H1 (cell line): ENCODE results near the gene ZNF292. TPM values are rescaled to one million over a fixed set of nuclear protein-coding genes. Genes with fewer than 3 reads are reported as not detected.

Source experiments
- BCL11A ChIP-seq, 2 experiments: IDR thresholded peaks; one replicate each; pipeline ENCODE4 v1.6.1; 2011; ENCODE audit warnings: low read depth in 2 of 2, low read length in 2 of 2, mild to moderate bottlenecking in 2 of 2
- EGR1 ChIP-seq: IDR thresholded peaks from 2 replicates; pipeline ENCODE4 v1.6.1; 2011; ENCODE audit warnings: low read depth, low read length, borderline replicate concordance
- HDAC2 ChIP-seq, 2 experiments: fragments of 300-600 bp in 1 of 2; sonication (generic) in 1 of 2; IDR thresholded peaks; 2 replicates each; pipeline ENCODE4 v1.6.1; 2011 to 2012; ENCODE audit warnings: low read depth in 2 of 2, low read length in 2 of 2, mild to moderate bottlenecking in 2 of 2, moderate library complexity in 2 of 2, borderline replicate concordance in 1 of 2, inconsistent platforms in 1 of 2
- TAF7 ChIP-seq: optimal IDR thresholded peaks from 2 replicates; pipeline ENCODE3; 2011; ENCODE audit warnings: low read depth, mild to moderate bottlenecking, inconsistent platforms, low read length, moderate library complexity, borderline replicate concordance
- USF2 ChIP-seq: IDR thresholded peaks from 2 replicates; pipeline ENCODE4 v1.6.1; 2011; ENCODE audit warnings: low read length, improper control_type of control experiment
- polyA plus RNA-seq, 7 experiments: library from polyadenylated mRNA; depleted of rRNA in 3 of 7; stranded (reverse) in 5 of 7; unstranded in 2 of 7; fragments of >200 nt in 5 of 7; fragments of 200-250 nt in 2 of 7; gene quantifications; 1 replicate in 5 of 7; 2 replicates in 1 of 7; 4 replicates in 1 of 7; pipeline versions ENCODE4 v1.2.1 to v1.2.3, GENCODE V29; 2011 to 2013; ENCODE audit warnings: missing spikeins in 2 of 7, mixed read lengths in 2 of 7
- total RNA-seq: library from RNA; stranded (reverse); fragmentation: NEBNext Ultra II Directional; extraction: Animal tissue kit (Norgen Biotek cat#: 25700); gene quantifications from 2 replicates; pipeline ENCODE4 v1.2.1, GENCODE V29; 2021
- TF ChIP-seq, protein P1 (sequence below): fragments of 300-600 bp; sonication (generic); IDR thresholded peaks from 2 replicates; pipeline ENCODE4 v1.7.1; 2012; ENCODE audit warnings: low read length, moderate library complexity, mild to moderate bottlenecking, inconsistent platforms; ENCODE audit not compliant: insufficient replicate concordance
- TF ChIP-seq, protein P2 (sequence below), 3 experiments: IDR thresholded peaks; 1 replicate in 2 of 3; 2 replicates in 1 of 3; pipeline versions ENCODE4 v1.5.1 to v1.6.1; 2011; ENCODE audit warnings: low read length in 3 of 3, mild to moderate bottlenecking in 3 of 3, inconsistent platforms in 2 of 3, low read depth in 1 of 3, moderate library complexity in 1 of 3; ENCODE audit not compliant: insufficient read depth in 1 of 3; ENCODE audit errors: control extremely low read depth in 1 of 3

The ZNF292 gene
- total and polyA plus RNA-seq, 2 of the 8 experiments (the other 6 are each of a cell fraction or from before 2014, with no cell fraction given): 6.8 to 44.2 TPM

- TF ChIP-seq, protein P1, sequence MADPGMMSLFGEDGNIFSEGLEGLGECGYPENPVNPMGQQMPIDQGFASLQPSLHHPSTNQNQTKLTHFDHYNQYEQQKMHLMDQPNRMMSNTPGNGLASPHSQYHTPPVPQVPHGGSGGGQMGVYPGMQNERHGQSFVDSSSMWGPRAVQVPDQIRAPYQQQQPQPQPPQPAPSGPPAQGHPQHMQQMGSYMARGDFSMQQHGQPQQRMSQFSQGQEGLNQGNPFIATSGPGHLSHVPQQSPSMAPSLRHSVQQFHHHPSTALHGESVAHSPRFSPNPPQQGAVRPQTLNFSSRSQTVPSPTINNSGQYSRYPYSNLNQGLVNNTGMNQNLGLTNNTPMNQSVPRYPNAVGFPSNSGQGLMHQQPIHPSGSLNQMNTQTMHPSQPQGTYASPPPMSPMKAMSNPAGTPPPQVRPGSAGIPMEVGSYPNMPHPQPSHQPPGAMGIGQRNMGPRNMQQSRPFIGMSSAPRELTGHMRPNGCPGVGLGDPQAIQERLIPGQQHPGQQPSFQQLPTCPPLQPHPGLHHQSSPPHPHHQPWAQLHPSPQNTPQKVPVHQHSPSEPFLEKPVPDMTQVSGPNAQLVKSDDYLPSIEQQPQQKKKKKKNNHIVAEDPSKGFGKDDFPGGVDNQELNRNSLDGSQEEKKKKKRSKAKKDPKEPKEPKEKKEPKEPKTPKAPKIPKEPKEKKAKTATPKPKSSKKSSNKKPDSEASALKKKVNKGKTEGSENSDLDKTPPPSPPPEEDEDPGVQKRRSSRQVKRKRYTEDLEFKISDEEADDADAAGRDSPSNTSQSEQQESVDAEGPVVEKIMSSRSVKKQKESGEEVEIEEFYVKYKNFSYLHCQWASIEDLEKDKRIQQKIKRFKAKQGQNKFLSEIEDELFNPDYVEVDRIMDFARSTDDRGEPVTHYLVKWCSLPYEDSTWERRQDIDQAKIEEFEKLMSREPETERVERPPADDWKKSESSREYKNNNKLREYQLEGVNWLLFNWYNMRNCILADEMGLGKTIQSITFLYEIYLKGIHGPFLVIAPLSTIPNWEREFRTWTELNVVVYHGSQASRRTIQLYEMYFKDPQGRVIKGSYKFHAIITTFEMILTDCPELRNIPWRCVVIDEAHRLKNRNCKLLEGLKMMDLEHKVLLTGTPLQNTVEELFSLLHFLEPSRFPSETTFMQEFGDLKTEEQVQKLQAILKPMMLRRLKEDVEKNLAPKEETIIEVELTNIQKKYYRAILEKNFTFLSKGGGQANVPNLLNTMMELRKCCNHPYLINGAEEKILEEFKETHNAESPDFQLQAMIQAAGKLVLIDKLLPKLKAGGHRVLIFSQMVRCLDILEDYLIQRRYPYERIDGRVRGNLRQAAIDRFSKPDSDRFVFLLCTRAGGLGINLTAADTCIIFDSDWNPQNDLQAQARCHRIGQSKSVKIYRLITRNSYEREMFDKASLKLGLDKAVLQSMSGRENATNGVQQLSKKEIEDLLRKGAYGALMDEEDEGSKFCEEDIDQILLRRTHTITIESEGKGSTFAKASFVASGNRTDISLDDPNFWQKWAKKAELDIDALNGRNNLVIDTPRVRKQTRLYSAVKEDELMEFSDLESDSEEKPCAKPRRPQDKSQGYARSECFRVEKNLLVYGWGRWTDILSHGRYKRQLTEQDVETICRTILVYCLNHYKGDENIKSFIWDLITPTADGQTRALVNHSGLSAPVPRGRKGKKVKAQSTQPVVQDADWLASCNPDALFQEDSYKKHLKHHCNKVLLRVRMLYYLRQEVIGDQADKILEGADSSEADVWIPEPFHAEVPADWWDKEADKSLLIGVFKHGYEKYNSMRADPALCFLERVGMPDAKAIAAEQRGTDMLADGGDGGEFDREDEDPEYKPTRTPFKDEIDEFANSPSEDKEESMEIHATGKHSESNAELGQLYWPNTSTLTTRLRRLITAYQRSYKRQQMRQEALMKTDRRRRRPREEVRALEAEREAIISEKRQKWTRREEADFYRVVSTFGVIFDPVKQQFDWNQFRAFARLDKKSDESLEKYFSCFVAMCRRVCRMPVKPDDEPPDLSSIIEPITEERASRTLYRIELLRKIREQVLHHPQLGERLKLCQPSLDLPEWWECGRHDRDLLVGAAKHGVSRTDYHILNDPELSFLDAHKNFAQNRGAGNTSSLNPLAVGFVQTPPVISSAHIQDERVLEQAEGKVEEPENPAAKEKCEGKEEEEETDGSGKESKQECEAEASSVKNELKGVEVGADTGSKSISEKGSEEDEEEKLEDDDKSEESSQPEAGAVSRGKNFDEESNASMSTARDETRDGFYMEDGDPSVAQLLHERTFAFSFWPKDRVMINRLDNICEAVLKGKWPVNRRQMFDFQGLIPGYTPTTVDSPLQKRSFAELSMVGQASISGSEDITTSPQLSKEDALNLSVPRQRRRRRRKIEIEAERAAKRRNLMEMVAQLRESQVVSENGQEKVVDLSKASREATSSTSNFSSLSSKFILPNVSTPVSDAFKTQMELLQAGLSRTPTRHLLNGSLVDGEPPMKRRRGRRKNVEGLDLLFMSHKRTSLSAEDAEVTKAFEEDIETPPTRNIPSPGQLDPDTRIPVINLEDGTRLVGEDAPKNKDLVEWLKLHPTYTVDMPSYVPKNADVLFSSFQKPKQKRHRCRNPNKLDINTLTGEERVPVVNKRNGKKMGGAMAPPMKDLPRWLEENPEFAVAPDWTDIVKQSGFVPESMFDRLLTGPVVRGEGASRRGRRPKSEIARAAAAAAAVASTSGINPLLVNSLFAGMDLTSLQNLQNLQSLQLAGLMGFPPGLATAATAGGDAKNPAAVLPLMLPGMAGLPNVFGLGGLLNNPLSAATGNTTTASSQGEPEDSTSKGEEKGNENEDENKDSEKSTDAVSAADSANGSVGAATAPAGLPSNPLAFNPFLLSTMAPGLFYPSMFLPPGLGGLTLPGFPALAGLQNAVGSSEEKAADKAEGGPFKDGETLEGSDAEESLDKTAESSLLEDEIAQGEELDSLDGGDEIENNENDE: no peak
- no peak for TF ChIP-seq USF2
- no peak for TF ChIP-seq HDAC2 (IDR thresholded peaks at IDR 0.05; ENCODE audit: borderline replicate concordance in 1 of 2, low read depth in 2 of 2, low read length in 2 of 2)
- TF ChIP-seq, protein P2, sequence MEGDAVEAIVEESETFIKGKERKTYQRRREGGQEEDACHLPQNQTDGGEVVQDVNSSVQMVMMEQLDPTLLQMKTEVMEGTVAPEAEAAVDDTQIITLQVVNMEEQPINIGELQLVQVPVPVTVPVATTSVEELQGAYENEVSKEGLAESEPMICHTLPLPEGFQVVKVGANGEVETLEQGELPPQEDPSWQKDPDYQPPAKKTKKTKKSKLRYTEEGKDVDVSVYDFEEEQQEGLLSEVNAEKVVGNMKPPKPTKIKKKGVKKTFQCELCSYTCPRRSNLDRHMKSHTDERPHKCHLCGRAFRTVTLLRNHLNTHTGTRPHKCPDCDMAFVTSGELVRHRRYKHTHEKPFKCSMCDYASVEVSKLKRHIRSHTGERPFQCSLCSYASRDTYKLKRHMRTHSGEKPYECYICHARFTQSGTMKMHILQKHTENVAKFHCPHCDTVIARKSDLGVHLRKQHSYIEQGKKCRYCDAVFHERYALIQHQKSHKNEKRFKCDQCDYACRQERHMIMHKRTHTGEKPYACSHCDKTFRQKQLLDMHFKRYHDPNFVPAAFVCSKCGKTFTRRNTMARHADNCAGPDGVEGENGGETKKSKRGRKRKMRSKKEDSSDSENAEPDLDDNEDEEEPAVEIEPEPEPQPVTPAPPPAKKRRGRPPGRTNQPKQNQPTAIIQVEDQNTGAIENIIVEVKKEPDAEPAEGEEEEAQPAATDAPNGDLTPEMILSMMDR (IDR thresholded peaks at IDR 0.05; ENCODE audit: control extremely low read depth in 1 of 3, insufficient read depth in 1 of 3, low read depth in 1 of 3, low read length in 3 of 3): no peak
- no peak for TF ChIP-seq BCL11A (IDR thresholded peaks at IDR 0.05; ENCODE audit: low read depth in 2 of 2, low read length in 2 of 2)
- TF ChIP-seq TAF7: no peak
- TF ChIP-seq EGR1: no peak
Measured at GRCh38 chr6:87182940-87183339, 27.6 kb downstream of the ZNF292 start (continued).
